IPS-NIHi7 (cell line): ENCODE results near the gene ATE1.

Source experiments
- DNase-seq: peaks from one replicate; pipeline ENCODE4 v3.0.0; 2012; ENCODE audit warnings: mixed read lengths; ENCODE audit errors: extremely low spot score

The ATE1 gene

GRCh38 chr10:121879476-121879875 is 48.4 kb downstream of the ATE1 start:
- no peak for DNase-seq

- no peak for DNase-seq
Measured at GRCh38 chr10:121873236-121873635, 54.6 kb downstream of the ATE1 start.

- DNase-seq: no peak
Measured at GRCh38 chr10:121870413-121870812, 57.4 kb downstream of the ATE1 start.

GRCh38 chr10:121865554-121865953 is 62.3 kb downstream of the ATE1 start:
- no peak for DNase-seq

GRCh38 chr10:121864653-121865052 is 63.2 kb downstream of the ATE1 start:
- no peak for DNase-seq

GRCh38 chr10:121864168-121864567 is 63.7 kb downstream of the ATE1 start:
- DNase-seq: no peak

GRCh38 chr10:121862649-121863048 is 65.2 kb downstream of the ATE1 start:
- DNase-seq: no peak

- DNase-seq: no peak
Measured at GRCh38 chr10:121862042-121862441, 65.8 kb downstream of the ATE1 start.

GRCh38 chr10:121860810-121861209 is 67.0 kb downstream of the ATE1 start:
- DNase-seq: no peak

GRCh38 chr10:121854809-121855445 is 72.9 kb downstream of the ATE1 start:
- DNase-seq: no peak

GRCh38 chr10:121853950-121854349 is 73.9 kb downstream of the ATE1 start:
- DNase-seq: no peak

- no peak for DNase-seq
Measured at GRCh38 chr10:121851786-121852185, 76.0 kb downstream of the ATE1 start.

GRCh38 chr10:121848082-121848481 is 79.7 kb downstream of the ATE1 start:
- DNase-seq: no peak

- no peak for DNase-seq
Measured at GRCh38 chr10:121846555-121846954, 81.3 kb downstream of the ATE1 start.

- no peak for DNase-seq
Measured at GRCh38 chr10:121845044-121845784, 82.6 kb downstream of the ATE1 start.

GRCh38 chr10:121844537-121844936 is 83.3 kb downstream of the ATE1 start:
- no peak for DNase-seq

GRCh38 chr10:121843379-121843778 is 84.5 kb downstream of the ATE1 start:
- DNase-seq: no peak

GRCh38 chr10:121841862-121842261 is 86.0 kb downstream of the ATE1 start:
- no peak for DNase-seq

GRCh38 chr10:121838931-121839330 is 88.9 kb downstream of the ATE1 start:
- DNase-seq: no peak

- no peak for DNase-seq
Measured at GRCh38 chr10:121838149-121838548, 89.7 kb downstream of the ATE1 start.

GRCh38 chr10:121836171-121836570 is 91.7 kb downstream of the ATE1 start:
- DNase-seq: no peak

- no peak for DNase-seq
Measured at GRCh38 chr10:121835376-121835775, 92.5 kb downstream of the ATE1 start.

- DNase-seq: no peak
Measured at GRCh38 chr10:121834757-121835156, 93.1 kb downstream of the ATE1 start.

GRCh38 chr10:121833387-121833786 is 94.4 kb downstream of the ATE1 start:
- no peak for DNase-seq
